Fibroblast of the aortic adventitia (primary cell): Measurements from ENCODE around the gene FLYWCH1. TPM values are rescaled to one million over a fixed set of nuclear protein-coding genes. Genes with fewer than 3 reads are reported as not detected.
A peak's percentile ranks its signal among the peaks of the same experiment; 100 is the strongest.

Source experiments
- DNase-seq: peaks from one replicate; pipeline ENCODE4 v3.0.0-alpha.2; 2010; ENCODE audit warnings: low read depth
- H3K4me3 ChIP-seq: 2 replicates; pipeline ENCODE4 v1.5.1; 2011; ENCODE audit warnings: low read depth, mild to moderate bottlenecking, control low read depth, low read length, moderate library complexity
- CTCF ChIP-seq: IDR thresholded peaks from 2 replicates; pipeline ENCODE4 v1.5.1; 2011; ENCODE audit warnings: mild to moderate bottlenecking, low read length, control low read depth, inconsistent platforms; ENCODE audit not compliant: insufficient read depth
- total RNA-seq: library from RNA; depleted of rRNA; stranded (reverse); fragments of >200 nt; gene quantifications from 2 replicates; pipeline ENCODE4 v1.2.3, GENCODE V29; 2012; ENCODE audit warnings: low replicate concordance

The FLYWCH1 gene
- total RNA-seq, 1 donor: 37.4 TPM

- peak overlapping the region; percentile 69 for H3K4me3 ChIP-seq
- peak; percentile 16 for DNase-seq
- peak; percentile 37 for TF ChIP-seq CTCF
Measured at GRCh38 chr16:2969545-2970521, 58.1 kb downstream of the FLYWCH1 start.

GRCh38 chr16:2970563-2970962, 58.8 kb downstream of the FLYWCH1 start:
- no peak for TF ChIP-seq CTCF
- peak overlapping the region; percentile 69 for H3K4me3 ChIP-seq
- no peak for DNase-seq

- no peak for TF ChIP-seq CTCF
- DNase-seq: no peak
- H3K4me3 ChIP-seq: no peak overlapping the region
Measured at GRCh38 chr16:2971134-2971984, 59.6 kb downstream of the FLYWCH1 start.

- no peak for DNase-seq
- TF ChIP-seq CTCF: no peak
- H3K4me3 ChIP-seq: no peak overlapping the region
Measured at GRCh38 chr16:2971985-2972784, 60.5 kb downstream of the FLYWCH1 start.

GRCh38 chr16:2973093-2973492, 61.4 kb downstream of the FLYWCH1 start:
- DNase-seq: no peak
- H3K4me3 ChIP-seq: no peak overlapping the region
- no peak for TF ChIP-seq CTCF
